Coronary artery (tissue), 2 donors: ENCODE results near the gene ADGRG6.

Experiments used
- DNase-seq: peaks from one replicate; pipeline ENCODE4 v3.0.0-alpha.2; 2017; ENCODE audit warnings: low spot score
- H3K27ac ChIP-seq, 2 donors: fragments of 200-600 bp; sonication (generic); one replicate each; pipeline ENCODE4 v1.5.1; 2016 to 2019
- H3K4me3 ChIP-seq: fragments of 200-600 bp; sonication (generic); 2 replicates; pipeline ENCODE4 v1.5.1; 2016; ENCODE audit warnings: mild to moderate bottlenecking, moderate library complexity
- TF ChIP-seq, protein P1 (sequence below): fragments of 200-600 bp; sonication (generic); IDR thresholded peaks from one replicate; pipeline ENCODE4 v1.5.1; 2019; ENCODE audit warnings: antibody characterized with exemption

The ADGRG6 gene

DNA sequence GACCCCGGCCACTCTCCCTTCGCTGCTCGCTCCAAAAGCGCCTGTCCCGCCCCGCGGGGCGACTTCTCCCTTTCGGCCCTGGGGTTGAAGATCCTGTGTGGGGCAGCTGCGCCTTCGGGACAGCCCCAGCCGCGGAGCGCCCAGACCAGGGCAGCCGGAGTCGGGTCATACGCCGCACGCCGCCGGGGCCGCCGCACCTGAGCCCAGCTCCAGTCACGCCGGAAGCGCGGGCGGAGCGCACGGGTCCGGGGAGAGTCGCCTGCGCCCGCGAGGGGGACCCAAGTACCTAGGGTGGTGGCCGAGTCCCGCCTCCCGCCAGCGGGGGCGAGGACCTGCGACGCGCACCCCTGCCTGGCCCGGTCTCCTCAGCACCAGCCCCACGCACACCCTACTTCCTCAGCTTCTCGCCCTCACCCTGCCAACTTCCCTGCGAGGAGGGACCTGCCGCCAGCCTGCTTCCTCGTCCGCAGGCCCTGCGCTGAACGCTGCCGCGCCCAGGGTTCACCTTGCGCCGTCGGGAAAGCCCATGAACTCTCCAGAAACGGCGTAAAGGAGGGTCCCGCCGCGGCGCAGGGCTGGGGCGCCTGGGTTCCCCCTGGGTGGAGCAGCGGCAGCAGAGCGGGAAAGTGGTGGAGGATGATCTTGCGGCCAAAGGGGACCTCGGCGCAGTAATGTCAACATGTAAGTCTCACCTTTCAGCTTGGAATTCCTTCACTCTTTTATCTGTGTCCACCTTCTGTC is at the start of gene ADGRG6:
Gene ADGRG6 (plus strand): TSS at position 357 of the 741 bp plus-strand sequence. CDS start 323 bp downstream, at position 680.
- TF ChIP-seq, protein P1, sequence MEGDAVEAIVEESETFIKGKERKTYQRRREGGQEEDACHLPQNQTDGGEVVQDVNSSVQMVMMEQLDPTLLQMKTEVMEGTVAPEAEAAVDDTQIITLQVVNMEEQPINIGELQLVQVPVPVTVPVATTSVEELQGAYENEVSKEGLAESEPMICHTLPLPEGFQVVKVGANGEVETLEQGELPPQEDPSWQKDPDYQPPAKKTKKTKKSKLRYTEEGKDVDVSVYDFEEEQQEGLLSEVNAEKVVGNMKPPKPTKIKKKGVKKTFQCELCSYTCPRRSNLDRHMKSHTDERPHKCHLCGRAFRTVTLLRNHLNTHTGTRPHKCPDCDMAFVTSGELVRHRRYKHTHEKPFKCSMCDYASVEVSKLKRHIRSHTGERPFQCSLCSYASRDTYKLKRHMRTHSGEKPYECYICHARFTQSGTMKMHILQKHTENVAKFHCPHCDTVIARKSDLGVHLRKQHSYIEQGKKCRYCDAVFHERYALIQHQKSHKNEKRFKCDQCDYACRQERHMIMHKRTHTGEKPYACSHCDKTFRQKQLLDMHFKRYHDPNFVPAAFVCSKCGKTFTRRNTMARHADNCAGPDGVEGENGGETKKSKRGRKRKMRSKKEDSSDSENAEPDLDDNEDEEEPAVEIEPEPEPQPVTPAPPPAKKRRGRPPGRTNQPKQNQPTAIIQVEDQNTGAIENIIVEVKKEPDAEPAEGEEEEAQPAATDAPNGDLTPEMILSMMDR, result no peak
- DNase-seq, result no peak
- Histone ChIP-seq H3K4me3 (peak within 1 kb of the TSS; percentile 74), H3K27ac (peak within 1 kb of the TSS in 1 of 2 donors; percentile 69)

- H3K4me3 ChIP-seq, result no peak overlapping the region
- TF ChIP-seq, protein P1, result no peak
- H3K27ac ChIP-seq, result no peak overlapping the region
- no peak for DNase-seq
These were observed 47.3 kb upstream of the ADGRG6 start for GRCh38 chr6:142254513-142254912.

DNA sequence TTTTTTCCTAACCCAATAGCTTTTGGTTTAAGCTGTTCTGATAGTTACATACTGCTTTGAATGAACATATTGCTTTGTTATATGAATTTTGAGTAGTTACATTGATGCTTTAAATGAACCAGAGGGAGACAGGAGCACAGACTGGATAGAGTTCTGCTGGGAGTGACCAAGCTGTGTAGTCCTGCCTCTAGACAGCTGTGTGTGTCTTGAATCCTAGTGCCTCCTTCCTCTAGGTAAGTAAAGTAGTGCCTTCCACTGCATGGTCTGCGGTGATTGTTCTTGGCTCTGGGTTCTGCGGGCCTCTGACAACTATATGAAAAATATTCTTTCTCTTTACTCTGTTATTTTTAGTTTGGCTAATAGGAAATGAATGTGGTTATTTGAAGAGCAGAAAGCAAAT is 46.0 kb upstream of the ADGRG6 start:
- Histone ChIP-seq H3K4me3 (no peak overlapping the region), H3K27ac (no peak overlapping the region)
- no peak for DNase-seq
- TF ChIP-seq, protein P1, result no peak

DNA sequence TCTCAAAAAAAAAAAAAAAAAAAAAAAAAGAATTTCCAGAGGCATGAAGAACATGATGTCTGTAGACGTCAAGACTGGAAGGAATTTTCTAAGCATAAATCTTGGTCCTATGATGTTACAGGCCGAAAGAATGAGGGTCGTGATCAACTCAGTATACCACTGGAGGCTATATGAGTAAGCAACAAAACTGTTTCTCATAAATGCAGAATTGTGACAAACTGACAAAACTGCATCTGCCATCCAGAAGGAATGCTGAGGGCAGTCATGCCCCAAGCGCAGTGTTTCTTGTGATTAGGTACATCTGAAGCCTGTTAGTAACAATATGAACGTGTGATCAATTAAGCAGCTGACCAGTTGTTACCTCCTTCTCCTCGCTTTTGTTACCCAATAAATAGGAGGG is 43.5 kb upstream of the ADGRG6 start:
- Histone ChIP-seq H3K4me3 (no peak overlapping the region), H3K27ac (no peak overlapping the region)
- DNase-seq, result no peak
- TF ChIP-seq, protein P1, result no peak

GRCh38 chr6:142258757-142259156 is 43.0 kb upstream of the ADGRG6 start:
- Histone ChIP-seq H3K27ac (no peak overlapping the region), H3K4me3 (no peak overlapping the region)
- DNase-seq, result no peak
- TF ChIP-seq, protein P1, result no peak

DNA sequence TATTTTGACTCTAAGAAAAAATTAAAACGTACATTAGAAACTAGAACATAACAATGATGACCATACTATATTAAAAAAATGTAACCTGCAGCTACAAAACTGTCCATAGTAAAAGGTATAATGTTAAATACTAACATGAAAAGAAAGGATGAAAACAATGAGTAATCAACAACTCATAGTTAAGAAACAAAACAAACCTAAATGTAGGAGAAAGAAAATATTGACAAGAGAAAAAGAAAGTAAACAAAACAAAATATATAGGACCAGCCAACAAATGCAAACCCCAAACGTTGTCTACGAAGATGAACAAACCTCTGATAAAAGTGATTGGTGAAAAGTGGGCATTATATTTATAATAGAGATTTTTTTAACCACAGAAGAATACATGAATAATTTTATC is 41.1 kb upstream of the ADGRG6 start:
- TF ChIP-seq, protein P1, result no peak
- DNase-seq, result no peak
- H3K4me3 ChIP-seq, result no peak overlapping the region
- no peak overlapping the region for H3K27ac ChIP-seq

GRCh38 chr6:142262231-142262630 is 39.6 kb upstream of the ADGRG6 start:
- no peak overlapping the region for H3K27ac ChIP-seq
- H3K4me3 ChIP-seq, result no peak overlapping the region
- TF ChIP-seq, protein P1, result no peak
- no peak for DNase-seq
